HG03575 (cell line): ENCODE results near the gene STMN1.

ENCODE experiments used
- ATAC-seq: cut with Tn5 transposase; IDR thresholded peaks from one replicate; pipeline ENCODE4 v1.9.1; 2021; ENCODE audit not compliant: unreplicated experiment, insufficient number of reproducible peaks, low FRiP score; ENCODE audit errors: extremely low read depth

Gene STMN1

GRCh38 chr1:25874635-25875153, 31.5 kb downstream of the STMN1 start:
- no peak for ATAC-seq

GRCh38 chr1:25874209-25874608, 32.0 kb downstream of the STMN1 start:
- no peak for ATAC-seq

- no peak for ATAC-seq
Measured at GRCh38 chr1:25873120-25873519, 33.1 kb downstream of the STMN1 start.

GRCh38 chr1:25872713-25873112, 33.5 kb downstream of the STMN1 start:
- no peak for ATAC-seq

- ATAC-seq = no peak
Measured at GRCh38 chr1:25871704-25872494, 34.3 kb downstream of the STMN1 start.

- ATAC-seq = no peak
Measured at GRCh38 chr1:25871086-25871703, 35.0 kb downstream of the STMN1 start.

GRCh38 chr1:25870614-25871013, 35.6 kb downstream of the STMN1 start:
- no peak for ATAC-seq

- ATAC-seq = no peak
Measured at GRCh38 chr1:25869909-25870606, 36.2 kb downstream of the STMN1 start.

GRCh38 chr1:25867210-25867991, 38.8 kb downstream of the STMN1 start:
- ATAC-seq = no peak

GRCh38 chr1:25866288-25866687, 39.9 kb downstream of the STMN1 start:
- ATAC-seq = no peak

GRCh38 chr1:25864434-25864833, 41.8 kb downstream of the STMN1 start:
- no peak for ATAC-seq

GRCh38 chr1:25863486-25864262, 42.5 kb downstream of the STMN1 start:
- no peak for ATAC-seq

- ATAC-seq = no peak
Measured at GRCh38 chr1:25862785-25863485, 43.3 kb downstream of the STMN1 start.

- ATAC-seq = no peak
Measured at GRCh38 chr1:25861316-25862286, 44.6 kb downstream of the STMN1 start.

GRCh38 chr1:25858906-25859789, 47.1 kb downstream of the STMN1 start, which contains the start of gene AUNIP:
Gene AUNIP (minus strand): TSS chr1:25859457. CDS start chr1:25859357, 100 bp downstream.
- no peak for ATAC-seq

GRCh38 chr1:25858494-25858893, 47.7 kb downstream of the STMN1 start:
- ATAC-seq = no peak
